Body of pancreas (tissue), 4 donors: Measurements from ENCODE around the gene VAPB.
A peak's percentile ranks its signal among the peaks of the same experiment; 100 is the strongest.

ENCODE experiments used
- CTCF ChIP-seq, 7 experiments: fragments of 450-650 bp in 4 of 7; fragments of 200-600 bp in 3 of 7; sonication (generic) in 3 of 7; IDR thresholded peaks; one replicate each; pipeline ENCODE4 v1.5.1; 2016 to 2019; ENCODE audit warnings: antibody characterized with exemption in 7 of 7
- POLR2A ChIP-seq, 3 donors: fragments of 450-650 bp; IDR thresholded peaks; one replicate each; pipeline ENCODE4 v1.6.1; 2016; ENCODE audit warnings: antibody characterized with exemption in 3 of 3, mild to moderate bottlenecking in 2 of 3

GRCh38 chr20:58447511-58448391 lies 58.7 kb downstream of the VAPB start:
- TF ChIP-seq CTCF (IDR thresholded peaks at IDR 0.05) = peak; percentile 34 to 63 (median 50)
- TF ChIP-seq POLR2A (IDR thresholded peaks at IDR 0.05) = no peak
